Stimulated activated CD4-positive, alpha-beta T cell treated with anti-CD3 and anti-CD28 coated beads, Interleukin-1b, Interleukin-23, amount 100 ng/mL, for 24 hours (primary cell): ENCODE measurements around the gene QSOX1.

Experiments
- DNase-seq, 4 experiments: peaks; one replicate each; pipeline ENCODE4 v3.0.0-alpha.2; 2020; ENCODE audit warnings: low read depth in 4 of 4, low spot score in 1 of 4

The QSOX1 gene

DNA sequence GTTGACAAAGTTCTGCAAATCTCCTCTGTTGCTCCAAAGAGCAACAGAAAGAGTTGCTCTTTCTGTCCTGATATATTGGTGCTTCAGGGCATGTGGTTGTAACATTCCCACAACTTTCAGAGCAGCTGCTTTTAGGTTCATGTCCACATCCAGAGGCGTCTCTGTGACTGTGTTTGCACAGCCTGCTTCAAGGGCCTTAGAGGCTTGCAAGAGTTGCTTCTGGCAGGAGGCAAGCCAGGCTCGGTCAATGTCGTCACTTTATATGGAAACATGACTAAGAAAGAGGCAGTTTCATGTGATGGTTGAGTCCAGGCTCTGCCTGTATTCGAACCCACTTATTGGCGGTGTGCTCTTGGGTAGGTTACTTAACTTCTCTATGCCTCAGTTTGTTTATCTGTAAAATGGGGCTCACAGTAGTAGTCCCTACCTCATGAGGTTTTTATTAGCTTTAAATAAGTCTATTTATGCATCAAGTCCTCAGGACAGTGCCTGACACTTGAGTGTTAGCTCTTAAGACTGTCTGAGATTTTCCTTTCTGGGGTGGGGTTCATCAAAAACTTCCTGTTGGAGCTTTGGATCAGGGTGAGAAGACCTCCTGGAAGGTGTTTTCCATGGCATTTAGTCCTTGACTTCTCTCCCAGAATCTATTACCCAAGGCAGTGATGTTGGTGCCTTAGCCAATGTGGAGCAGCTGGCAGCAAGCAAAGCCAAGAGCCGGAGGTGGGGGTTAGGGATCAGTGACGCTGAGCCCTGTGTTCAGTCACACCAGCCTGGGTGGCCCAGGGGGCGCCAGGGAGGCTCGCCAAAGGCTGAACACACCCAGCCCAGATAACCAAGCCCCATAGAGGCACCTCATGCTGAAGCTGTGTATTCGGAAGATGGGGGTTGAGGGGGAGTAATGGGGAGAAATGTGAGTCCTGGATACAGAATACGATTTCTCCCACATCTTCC lies 94.3 kb downstream of the QSOX1 start:
- no peak for DNase-seq

DNA sequence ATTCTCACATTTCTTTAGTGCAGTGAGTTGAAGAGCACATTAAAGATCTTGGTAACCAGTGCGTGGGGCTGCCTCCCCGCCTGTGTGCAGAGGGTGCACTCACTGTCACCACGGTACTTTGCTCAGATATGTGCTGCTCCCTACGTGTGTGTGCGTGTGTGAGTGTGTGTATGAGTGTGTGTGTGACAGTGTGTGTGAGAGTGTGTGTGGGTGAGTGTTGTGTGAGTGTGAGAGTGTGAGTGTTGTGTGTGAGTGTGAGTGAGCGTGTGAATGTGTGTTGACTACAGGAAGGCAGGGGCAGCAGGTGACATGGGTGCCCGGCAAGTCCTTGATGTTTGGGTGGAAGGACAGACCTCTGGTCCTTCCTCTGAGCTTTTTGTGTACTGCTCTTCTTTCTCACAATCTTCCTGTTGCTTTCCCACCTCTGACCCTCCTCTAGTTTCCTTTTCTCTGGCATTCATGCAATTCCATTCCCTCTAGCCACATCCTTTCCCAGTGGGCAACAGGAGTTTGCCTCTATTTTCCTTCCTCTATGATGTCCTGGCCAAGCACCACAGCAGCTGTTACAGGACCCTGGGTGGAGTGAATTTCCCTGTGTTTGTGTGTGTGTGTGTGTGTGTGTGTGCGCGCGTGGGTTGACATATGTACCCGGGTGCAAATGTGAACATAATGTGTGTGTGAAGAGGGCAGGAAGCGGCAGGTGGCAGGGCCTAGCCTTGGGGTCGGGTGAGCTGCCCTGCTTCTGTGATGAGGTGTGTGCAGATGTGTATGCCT lies 95.2 kb downstream of the QSOX1 start:
- no peak for DNase-seq

- no peak for DNase-seq
Observed at GRCh38 chr1:180250499-180250770, 95.8 kb downstream of the QSOX1 start.

GRCh38 chr1:180250883-180251509 lies 96.3 kb downstream of the QSOX1 start:
- DNase-seq: no peak

DNA sequence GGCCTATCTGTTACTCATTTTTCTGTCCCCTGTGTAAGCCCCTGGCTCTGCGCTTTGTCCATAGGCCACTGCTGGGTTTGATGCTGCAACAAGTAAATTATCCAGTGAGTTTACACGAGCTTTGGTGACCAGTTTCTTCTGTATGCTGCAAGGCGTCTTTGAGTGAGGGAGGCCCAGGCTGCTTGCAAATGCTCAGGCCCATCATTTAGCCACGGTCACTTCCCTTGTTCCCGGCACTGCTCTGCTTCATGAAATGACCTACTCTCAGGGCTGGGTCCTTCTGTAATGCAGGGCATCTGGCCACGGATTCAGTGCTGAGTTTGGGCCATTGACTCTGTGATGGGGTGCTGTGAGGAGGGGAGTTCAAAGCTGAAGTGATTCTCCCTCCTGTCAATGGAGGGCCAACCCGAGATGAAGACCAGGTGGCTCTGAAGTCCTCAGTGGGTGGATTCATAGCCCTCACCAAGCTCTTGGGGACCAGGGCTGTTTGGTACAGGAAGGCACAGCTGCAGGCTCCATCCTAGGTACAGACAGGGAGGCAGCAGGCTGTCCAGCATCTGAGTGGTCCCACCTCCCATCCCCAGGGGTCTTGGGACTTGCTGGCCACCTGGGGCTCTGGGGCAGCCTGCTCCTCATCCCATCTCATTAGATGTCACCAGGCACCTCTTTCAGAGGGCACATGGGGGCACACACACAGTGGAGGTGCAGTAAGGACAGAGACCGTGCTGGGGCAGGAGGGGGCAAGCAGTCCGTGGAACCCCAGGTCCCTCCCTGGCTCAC lies 97.0 kb downstream of the QSOX1 start:
- no peak for DNase-seq

GRCh38 chr1:180252638-180253536 lies 98.2 kb downstream of the QSOX1 start:
- DNase-seq: peak; percentile 39 to 61 (median 54)
